K562 (cell line): Measurements from ENCODE around the gene RACGAP1. TPM values are rescaled to one million over a fixed set of nuclear protein-coding genes. Genes with fewer than 3 reads are reported as not detected.
A peak's percentile ranks its signal among the peaks of the same experiment; 100 is the strongest.

Source experiments
- ATAC-seq: fragments of 200-7000 bp; cut with Tn5 transposase; 3 replicates; pipeline ENCODE4 v1.9.1; 2020; ENCODE audit warnings: moderate library complexity
- BruUV-seq: library from RNA; stranded (reverse); fragments of 400-500 nt; replicated peaks from 2 replicates; lab custom pipeline; 2021; lab: Mats Ljungman, UMichigan
- CTCF ChIA-PET: fragments of 300-600 bp; formaldehyde crosslinking; extraction: SDS; loops from one replicate; lab custom pipeline; 2021; ENCODE audit warnings: low intra/inter-chr PET ratio; lab: Yijun Ruan, JAX
- POLR2A ChIA-PET: fragments of 300-600, 350-650 bp; sonication (Branson Sonifier 250); formaldehyde crosslinking; extraction: SDS; loops from one replicate; lab custom pipeline; 2021; ENCODE audit warnings: antibody characterized with exemption, inconsistent platforms; lab: Yijun Ruan, JAX
- DNase-seq, 4 experiments: peaks; one replicate each; pipeline versions ENCODE4 v3.0.0 to v3.0.0-alpha.2; 2011 to 2018; ENCODE audit warnings: low spot score in 3 of 4, mixed read lengths in 3 of 4; ENCODE audit errors: extremely low read depth in 1 of 4
- FAIRE-seq: peaks from 2 replicates; lab custom pipeline; 2011; peaks lifted over from hg19 to GRCh38; lab: Jason Lieb, UNC
- H2AFZ ChIP-seq: 2 replicates; pipeline ENCODE4 v1.6.0; 2011; ENCODE audit warnings: low read depth, low read length, control low read depth, inconsistent platforms
- H3K27ac ChIP-seq: fragments of 200-600 bp; 3 replicates; pipeline ENCODE4 v1.8.0; 2011; ENCODE audit warnings: low read depth, mild to moderate bottlenecking, control low read depth, inconsistent platforms, low read length, moderate library complexity, mixed read lengths; ENCODE audit errors: extremely low read depth
- H3K27me3 ChIP-seq, 2 experiments: fragments of 300-600 bp in 1 of 2; 2 replicates in 1 of 2; 3 replicates in 1 of 2; pipeline versions ENCODE4 v1.6.0 to v1.8.0; 2011; ENCODE audit warnings: inconsistent platforms in 2 of 2, low read length in 2 of 2, mild to moderate bottlenecking in 1 of 2, mixed read lengths in 1 of 2, moderate library complexity in 1 of 2; ENCODE audit not compliant: control insufficient read depth in 2 of 2, insufficient read depth in 2 of 2
- H3K36me3 ChIP-seq: fragments of 300-600 bp; 3 replicates; pipeline ENCODE4 v1.8.0; 2011; ENCODE audit warnings: mild to moderate bottlenecking, low read length, inconsistent platforms; ENCODE audit not compliant: control insufficient read depth, insufficient read depth
- H3K4me1 ChIP-seq, 2 experiments: fragments of 200-600 bp in 1 of 2; replicated peaks in 1 of 2; 2 replicates in 1 of 2; 3 replicates in 1 of 2; pipeline versions ENCODE4 v1.5.1 to v1.8.0; 2011; ENCODE audit warnings: inconsistent platforms in 2 of 2, low read length in 2 of 2, mild to moderate bottlenecking in 1 of 2, mixed read lengths in 1 of 2, moderate library complexity in 1 of 2; ENCODE audit not compliant: control insufficient read depth in 2 of 2, insufficient read depth in 2 of 2
- H3K4me2 ChIP-seq: 2 replicates; pipeline ENCODE4 v1.6.1; 2011; ENCODE audit warnings: low read length, control low read depth, inconsistent platforms, mixed read lengths; ENCODE audit not compliant: insufficient read depth
- H3K4me3 ChIP-seq: fragments of 200-600 bp; sonication (generic), shearing (Covaris generic); 2 replicates; pipeline ENCODE4 v1.5.1; 2016; ENCODE audit warnings: control low read depth, inconsistent platforms
- H3K79me2 ChIP-seq: fragments of 200-600 bp; 3 replicates; pipeline ENCODE4 v1.8.0; 2011; ENCODE audit warnings: low read length, inconsistent platforms; ENCODE audit not compliant: control insufficient read depth, insufficient read depth
- H3K9ac ChIP-seq, 2 experiments: 2 replicates each; pipeline versions ENCODE4 v1.6.0 to v1.6.1; 2011; ENCODE audit warnings: low read depth in 2 of 2, low read length in 2 of 2, control low read depth in 1 of 2, inconsistent platforms in 1 of 2, mild to moderate bottlenecking in 1 of 2, mixed read lengths in 1 of 2; ENCODE audit not compliant: insufficient read depth in 1 of 2
- H3K9me1 ChIP-seq: one replicate; pipeline ENCODE4 v1.6.0; 2011; ENCODE audit warnings: inconsistent platforms, mild to moderate bottlenecking, low read length, moderate library complexity; ENCODE audit not compliant: control insufficient read depth, insufficient read depth
- H3K9me3 ChIP-seq: replicated peaks from 2 replicates; pipeline ENCODE4 v1.5.1; 2011; ENCODE audit warnings: low read depth, low read length, inconsistent platforms; ENCODE audit not compliant: control insufficient read depth, insufficient read depth
- H4K20me1 ChIP-seq: replicated peaks from 2 replicates; pipeline ENCODE4 v1.6.1; 2011; ENCODE audit warnings: low read length, inconsistent platforms, mixed read lengths; ENCODE audit not compliant: control insufficient read depth, insufficient read depth
- MCM3 ChIP-seq: fragments of 450-650 bp; IDR thresholded peaks from 2 replicates; pipeline ENCODE4 v1.6.1; 2016
- MED1 ChIP-seq: sonication (generic); formaldehyde crosslinking; IDR thresholded peaks from 2 replicates; pipeline ENCODE4 v1.8.1; 2023; ENCODE audit warnings: missing genetic modification reagents, borderline replicate concordance
- NFATC3 ChIP-seq: fragments of 450-650 bp; IDR thresholded peaks from 2 replicates; pipeline ENCODE4 v1.6.1; 2017; ENCODE audit warnings: mild to moderate bottlenecking
- ZNF79 ChIP-seq: fragments of 250-450 bp; sonication (Bioruptor Pico); IDR thresholded peaks from 2 replicates; pipeline ENCODE4 v1.4.0; 2020; ENCODE audit warnings: low read depth, mild to moderate bottlenecking, moderate library complexity
- WGBS: fragments of 100-300 bp; shearing (Covaris generic); methylation state at CpG from one replicate; pipeline ENCODE4 v1.1.6; 2016; ENCODE audit warnings: low coverage, mixed read lengths; ENCODE audit not compliant: insufficient coverage; ENCODE audit errors: missing lambda C conversion rate; 5-methylcytosine and 5-hydroxymethylcytosine counted together
- in situ Hi-C: fragments of 300-500 bp; cut with MboI; formaldehyde crosslinking; loops from 4 replicates; pipeline ENCODE4 v1.15.0; 2018; ENCODE audit warnings: inconsistent platforms, mixed read lengths
- intact Hi-C: fragments of 100-400 bp; cut with micrococcal nuclease; formaldehyde crosslinking; loops from 2 replicates; pipeline ENCODE4 v1.14.2; 2022
- polyA plus RNA-seq, 8 experiments: library from polyadenylated mRNA; depleted of rRNA in 4 of 8; stranded (reverse) in 5 of 8; unstranded in 3 of 8; fragments of >200 nt; fragmentation: Nextera tagmentation in 2 of 8; fragmentation: Illumina TruSeq in 1 of 8; extraction: Ambion mirVana in 2 of 8; extraction: Trizol in 1 of 8; gene quantifications; 2 replicates each; pipeline versions ENCODE4 v1.2.1 to v1.2.3, GENCODE V29; 2011 to 2014; ENCODE audit warnings: inconsistent platforms in 1 of 8, missing spikeins in 1 of 8
- total RNA-seq, 7 experiments: library from RNA; depleted of rRNA in 6 of 7; stranded (reverse); fragments of >200 nt in 6 of 7; fragmentation: Illumina TruSeq in 2 of 7; extraction: Trizol in 2 of 7; gene quantifications; 2 replicates each; pipeline versions ENCODE4 v1.2.1 to v1.2.3, GENCODE V29; 2011 to 2021; ENCODE audit warnings: low replicate concordance in 1 of 7
- TF ChIP-seq, protein P1 (sequence below), 2 experiments: IDR thresholded peaks; 2 replicates each; pipeline ENCODE4 v1.6.1; 2011; ENCODE audit warnings: borderline replicate concordance in 1 of 2, control low read depth in 1 of 2, low read depth in 1 of 2, low read length in 1 of 2, mild to moderate bottlenecking in 1 of 2, mixed read lengths in 1 of 2, moderate library complexity in 1 of 2; ENCODE audit not compliant: insufficient read depth in 1 of 2, insufficient read length in 1 of 2, poor library complexity in 1 of 2, severe bottlenecking in 1 of 2; ENCODE audit errors: extremely low read depth in 1 of 2
- TF ChIP-seq, protein P2 (sequence below): fragments of 250-450 bp; sonication (Bioruptor Pico); IDR thresholded peaks from 2 replicates; pipeline ENCODE4 v1.9.0; 2021; ENCODE audit warnings: mild to moderate bottlenecking, inconsistent platforms

The RACGAP1 gene
- total and polyA plus RNA-seq, 9 of the 15 experiments (the other 6 are each of a cell fraction or from before 2014, with no cell fraction given) = 56.4 to 92.9 (median 71.8) TPM

DNA sequence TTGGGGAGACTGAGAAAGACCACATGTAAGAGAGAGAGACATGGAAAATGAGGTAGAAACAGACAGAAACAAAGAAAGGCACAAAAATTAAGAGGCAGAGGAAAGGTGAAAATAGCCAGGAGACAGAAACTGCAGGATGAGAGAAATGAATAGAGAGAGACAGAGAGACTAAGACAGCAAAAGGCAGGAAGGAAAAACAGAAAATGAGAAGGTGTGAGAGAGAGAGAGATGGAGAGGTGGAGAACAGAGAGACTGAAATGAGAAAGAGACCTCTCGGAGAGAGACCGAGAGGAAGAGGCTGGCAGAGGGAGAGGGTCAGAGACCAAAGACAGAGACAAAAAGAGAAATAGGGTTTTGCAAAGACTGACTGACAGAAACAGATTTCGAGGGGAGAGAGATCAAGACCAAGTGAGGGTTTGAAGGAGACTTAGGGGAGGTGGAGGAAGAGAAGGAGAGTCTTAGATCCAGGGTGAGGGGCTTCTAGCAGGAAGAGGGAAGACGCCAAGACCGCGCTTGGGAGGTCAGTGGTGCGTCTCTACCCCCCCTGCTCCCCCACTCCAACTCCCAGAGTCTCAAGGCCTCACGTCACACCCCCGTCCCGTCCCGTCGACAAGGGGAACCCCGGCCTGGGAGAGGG is 64.7 kb downstream of the RACGAP1 start:
- H3K9ac ChIP-seq = no peak overlapping the region
- in situ Hi-C loops = loop anchor here (5.0 kb wide), 1 partner anchor 93 kb away; no protein-coding TSS in a partner anchor
- H3K27me3 ChIP-seq = peaks cover 4 to 48% of the 10 kb centered on the region in 2 experiments; a peak in 4 of 5 replicates

DNA sequence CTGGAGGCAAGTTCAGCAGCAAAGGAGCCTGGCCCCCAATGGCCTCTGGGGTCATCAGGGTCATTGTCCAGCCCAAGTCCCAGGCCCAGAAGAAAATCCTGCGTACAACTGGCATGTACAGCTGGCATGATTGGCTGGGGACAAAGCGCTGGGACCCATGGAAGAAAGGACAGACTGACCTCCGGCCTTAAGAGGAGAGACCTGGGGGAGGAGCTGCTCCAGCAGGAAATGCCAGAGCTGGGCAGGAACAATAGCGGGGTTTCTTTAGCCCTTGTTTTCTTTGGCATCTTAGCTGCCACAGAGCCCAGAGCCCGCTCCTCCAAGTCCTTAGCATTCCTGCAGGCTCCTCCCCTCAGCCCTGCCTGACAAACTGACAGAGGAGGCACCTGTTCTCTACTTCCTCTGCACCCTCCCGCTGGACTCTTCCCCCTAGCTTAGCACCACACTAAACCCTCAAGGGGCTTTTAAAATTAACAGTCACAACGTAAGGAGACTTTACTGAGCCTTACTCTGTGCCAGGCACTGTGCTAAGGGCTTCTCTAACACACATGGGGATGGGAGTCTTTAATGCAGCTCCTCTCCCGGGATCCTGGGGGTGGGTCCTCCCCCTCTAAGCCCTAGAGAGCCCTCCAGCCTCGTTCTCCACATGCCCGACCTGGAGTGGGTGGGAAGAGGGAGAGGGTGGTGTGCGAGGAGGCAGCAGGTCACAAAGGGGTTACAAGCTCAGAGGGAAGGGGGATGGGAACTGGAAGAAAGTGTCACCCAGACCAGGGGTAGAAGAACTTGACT is 65.4 kb downstream of the RACGAP1 start:
- FAIRE-seq = no peak

More for the DNA sequence above, 64.7 kb downstream of the RACGAP1 start:
- BruUV-seq = no TSS peak
- no peaks in the 10 kb centered on the region for H3K9me3 ChIP-seq
- no peaks in the 10 kb centered on the region for H3K79me2 ChIP-seq
- ATAC-seq = no peak
- no peaks in the 10 kb centered on the region for H3K36me3 ChIP-seq
- no peaks in the 10 kb centered on the region for H3K9me1 ChIP-seq
- intact Hi-C loops = no loop called here
- no peak overlapping the region for H3K4me3 ChIP-seq
- peaks cover 0 to 14% of the 10 kb centered on the region in 2 experiments; a peak in 1 of 5 replicates for H3K4me1 ChIP-seq
- ChIA-PET POLR2A (no interaction called here), CTCF (interaction anchor here (0.7 kb wide), 1 partner anchor 9 kb away, joined by 3 read pairs; no protein-coding TSS in a partner anchor)
- H3K4me2 ChIP-seq = no peak overlapping the region
- no peak for FAIRE-seq
- WGBS = 39% methylated on average over 12 of the region's 13 CpGs
- peak; percentile 29; the same call in 1 of the 2 replicates for TF ChIP-seq MCM3
- TF ChIP-seq ZNF79 (CRISPR knock-in tag) = no peak
- TF ChIP-seq, all 486 proteins: peak for 1
- DNase-seq = no peak
- no peaks in the 10 kb centered on the region for H4K20me1 ChIP-seq
- H3K27ac ChIP-seq = no peak overlapping the region
- H2AFZ ChIP-seq = no peak overlapping the region

More for the DNA sequence above, 65.4 kb downstream of the RACGAP1 start:
- in situ Hi-C loops = loop anchor here (5.0 kb wide), 1 partner anchor 93 kb away; no protein-coding TSS in a partner anchor
- ChIA-PET POLR2A (interaction anchor here (0.8 to 1.2 kb wide), 2 partner anchors 14 to 32 kb away, joined by 3 to 5 read pairs; no protein-coding TSS in a partner anchor), CTCF (no interaction called here)
- Histone ChIP-seq H3K4me1 (peaks cover 0 to 20% of the 10 kb centered on the region in 2 experiments; a peak in 1 of 5 replicates), H3K27ac (no peak overlapping the region), H3K9me3 (no peaks in the 10 kb centered on the region), H3K27me3 (peaks cover 6 to 53% of the 10 kb centered on the region in 2 experiments; a peak in 4 of 5 replicates), H3K9me1 (no peaks in the 10 kb centered on the region), H3K36me3 (no peaks in the 10 kb centered on the region), H3K9ac (0 out of 4 replicates have a peak overlapping the region, but pooled peaks of 1 of the 2 experiments have one; percentile 13), H3K4me2 (no peak overlapping the region), H3K79me2 (no peaks in the 10 kb centered on the region), H3K4me3 (no peak overlapping the region), H2AFZ (no peak overlapping the region), H4K20me1 (no peaks in the 10 kb centered on the region)
- 6% methylated on average over 9 of the region's 11 CpGs for WGBS
- BruUV-seq = no TSS peak
- intact Hi-C loops = no loop called here
- DNase-seq = no peak
- TF ChIP-seq MED1 (CRISPR knock-in tag) = no peak
- TF ChIP-seq, protein P1, sequence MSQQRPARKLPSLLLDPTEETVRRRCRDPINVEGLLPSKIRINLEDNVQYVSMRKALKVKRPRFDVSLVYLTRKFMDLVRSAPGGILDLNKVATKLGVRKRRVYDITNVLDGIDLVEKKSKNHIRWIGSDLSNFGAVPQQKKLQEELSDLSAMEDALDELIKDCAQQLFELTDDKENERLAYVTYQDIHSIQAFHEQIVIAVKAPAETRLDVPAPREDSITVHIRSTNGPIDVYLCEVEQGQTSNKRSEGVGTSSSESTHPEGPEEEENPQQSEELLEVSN (IDR thresholded peaks at IDR 0.05; ENCODE audit: borderline replicate concordance in 1 of 2, extremely low read depth in 1 of 2, insufficient read depth in 1 of 2, insufficient read length in 1 of 2, low read depth in 1 of 2, low read length in 1 of 2, poor library complexity in 1 of 2, severe bottlenecking in 1 of 2) = no peak
- no peak for TF ChIP-seq NFATC3
- TF ChIP-seq, protein P2, sequence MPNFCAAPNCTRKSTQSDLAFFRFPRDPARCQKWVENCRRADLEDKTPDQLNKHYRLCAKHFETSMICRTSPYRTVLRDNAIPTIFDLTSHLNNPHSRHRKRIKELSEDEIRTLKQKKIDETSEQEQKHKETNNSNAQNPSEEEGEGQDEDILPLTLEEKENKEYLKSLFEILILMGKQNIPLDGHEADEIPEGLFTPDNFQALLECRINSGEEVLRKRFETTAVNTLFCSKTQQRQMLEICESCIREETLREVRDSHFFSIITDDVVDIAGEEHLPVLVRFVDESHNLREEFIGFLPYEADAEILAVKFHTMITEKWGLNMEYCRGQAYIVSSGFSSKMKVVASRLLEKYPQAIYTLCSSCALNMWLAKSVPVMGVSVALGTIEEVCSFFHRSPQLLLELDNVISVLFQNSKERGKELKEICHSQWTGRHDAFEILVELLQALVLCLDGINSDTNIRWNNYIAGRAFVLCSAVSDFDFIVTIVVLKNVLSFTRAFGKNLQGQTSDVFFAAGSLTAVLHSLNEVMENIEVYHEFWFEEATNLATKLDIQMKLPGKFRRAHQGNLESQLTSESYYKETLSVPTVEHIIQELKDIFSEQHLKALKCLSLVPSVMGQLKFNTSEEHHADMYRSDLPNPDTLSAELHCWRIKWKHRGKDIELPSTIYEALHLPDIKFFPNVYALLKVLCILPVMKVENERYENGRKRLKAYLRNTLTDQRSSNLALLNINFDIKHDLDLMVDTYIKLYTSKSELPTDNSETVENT (CRISPR knock-in tag) = no peak
- no peak for TF ChIP-seq MCM3
- no peak for ATAC-seq
